T-helper 1 cell (primary cell): ENCODE measurements around the gene BTN3A1.

Experiments
- DNase-seq, 5 donors: peaks; one replicate each; pipeline ENCODE4 v3.0.0-alpha.2; 2012 to 2020

The BTN3A1 gene

GRCh38 chr6:26379740-26380139 lies 22.3 kb upstream of the BTN3A1 start:
- DNase-seq, result no peak

- no peak for DNase-seq
Observed at GRCh38 chr6:26380256-26380655, 21.8 kb upstream of the BTN3A1 start.

GRCh38 chr6:26382121-26382520 lies 20.0 kb upstream of the BTN3A1 start:
- DNase-seq, result no peak

- no peak for DNase-seq
Observed at GRCh38 chr6:26383624-26384417, 18.3 kb upstream of the BTN3A1 start.

GRCh38 chr6:26385734-26386125 lies 16.3 kb upstream of the BTN3A1 start:
- DNase-seq, result no peak

- no peak for DNase-seq
Observed at GRCh38 chr6:26387565-26387964, 14.5 kb upstream of the BTN3A1 start.

GRCh38 chr6:26388014-26388413 lies 14.1 kb upstream of the BTN3A1 start:
- DNase-seq, result no peak

- DNase-seq, result no peak
Observed at GRCh38 chr6:26388441-26388840, 13.6 kb upstream of the BTN3A1 start.

GRCh38 chr6:26389349-26389894 lies 12.7 kb upstream of the BTN3A1 start:
- no peak for DNase-seq

- DNase-seq, result no peak
Observed at GRCh38 chr6:26390531-26390930, 11.5 kb upstream of the BTN3A1 start.

- no peak for DNase-seq
Observed at GRCh38 chr6:26392932-26393636, 9.0 kb upstream of the BTN3A1 start.

- no peak for DNase-seq
Observed at GRCh38 chr6:26394289-26394688, 7.8 kb upstream of the BTN3A1 start.

GRCh38 chr6:26398555-26398954 lies 3.5 kb upstream of the BTN3A1 start:
- no peak for DNase-seq

- DNase-seq, result no peak
Observed at GRCh38 chr6:26400626-26401025, 1.4 kb upstream of the BTN3A1 start.

GRCh38 chr6:26401389-26401986 lies 587 bp upstream of the BTN3A1 start:
- no peak for DNase-seq

GRCh38 chr6:26403893-26404292 lies 1.8 kb downstream of the BTN3A1 start:
- DNase-seq, result no peak

- no peak for DNase-seq
Observed at GRCh38 chr6:26404546-26404945, 2.5 kb downstream of the BTN3A1 start.

- no peak for DNase-seq
Observed at GRCh38 chr6:26408828-26409730, 7.0 kb downstream of the BTN3A1 start.

GRCh38 chr6:26411751-26412150 lies 9.7 kb downstream of the BTN3A1 start:
- no peak for DNase-seq

- DNase-seq, result no peak
Observed at GRCh38 chr6:26412228-26412627, 10.2 kb downstream of the BTN3A1 start.

- DNase-seq, result no peak
Observed at GRCh38 chr6:26412954-26413353, 10.9 kb downstream of the BTN3A1 start.

- DNase-seq, result no peak
Observed at GRCh38 chr6:26414281-26414680, 12.2 kb downstream of the BTN3A1 start.
